Endothelial cell of umbilical vein (primary cell): Measurements from ENCODE around the gene FMN1. TPM values are rescaled to one million over a fixed set of nuclear protein-coding genes. Genes with fewer than 3 reads are reported as not detected.

Source experiments
- BruUV-seq: library from RNA; stranded (reverse); fragments of 400-500 nt; replicated peaks from 2 replicates; lab custom pipeline; 2021; lab: Mats Ljungman, UMichigan
- CTCF ChIA-PET: fragments of 300-600, 350-600 bp; sonication (Branson Sonifier 250); formaldehyde crosslinking; loops from one replicate; lab custom pipeline; 2021; ENCODE audit warnings: antibody characterized with exemption, inconsistent platforms; lab: Charles Lee
- POLR2A ChIA-PET: fragments of 300-600, 350-600 bp; sonication (Branson Sonifier 250); formaldehyde crosslinking; loops from one replicate; lab custom pipeline; 2021; ENCODE audit warnings: antibody characterized with exemption, inconsistent platforms; lab: Charles Lee
- DNase-seq: peaks from one replicate; pipeline ENCODE4 v3.0.0-alpha.2; 2011; ENCODE audit warnings: low read depth, low spot score
- FAIRE-seq: peaks from 2 replicates; lab custom pipeline; 2011; peaks lifted over from hg19 to GRCh38; lab: Jason Lieb, UNC
- H2AFZ ChIP-seq: 2 replicates; pipeline ENCODE4 v1.6.0; 2012; ENCODE audit warnings: low read depth, low read length, control low read depth, inconsistent platforms
- H3K27ac ChIP-seq: 2 replicates; pipeline ENCODE4 v1.5.1; 2011; ENCODE audit warnings: low read depth, mild to moderate bottlenecking, control low read depth, low read length, moderate library complexity; ENCODE audit not compliant: insufficient read depth
- H3K27me3 ChIP-seq, 2 experiments: 2 replicates each; pipeline versions ENCODE4 v1.6.0 to v1.6.1; 2011; ENCODE audit warnings: low read length in 2 of 2, mixed read lengths in 1 of 2; ENCODE audit not compliant: control insufficient read depth in 2 of 2, insufficient read depth in 2 of 2
- H3K36me3 ChIP-seq, 2 experiments: 2 replicates in 1 of 2; 3 replicates in 1 of 2; pipeline ENCODE4 v1.5.1; 2011; ENCODE audit warnings: low read length in 2 of 2, mild to moderate bottlenecking in 1 of 2, moderate library complexity in 1 of 2; ENCODE audit not compliant: control insufficient read depth in 2 of 2, insufficient read depth in 2 of 2; ENCODE audit errors: extremely low read depth in 1 of 2
- H3K4me1 ChIP-seq: 3 replicates; pipeline ENCODE4 v1.5.1; 2011; ENCODE audit warnings: mild to moderate bottlenecking, low read length; ENCODE audit not compliant: control insufficient read depth, insufficient read depth; ENCODE audit errors: extremely low read depth
- H3K4me2 ChIP-seq: 2 replicates; pipeline ENCODE4 v1.6.1; 2011; ENCODE audit warnings: low read length, control low read depth, mixed read lengths; ENCODE audit not compliant: insufficient read depth
- H3K4me3 ChIP-seq, 3 experiments: fragments of 200-600 bp in 1 of 3; sonication (generic), shearing (Covaris generic) in 1 of 3; replicated peaks in 1 of 3; 2 replicates each; pipeline ENCODE4 v1.5.1; 2011 to 2016; ENCODE audit warnings: control low read depth in 3 of 3, low read length in 3 of 3, mild to moderate bottlenecking in 2 of 3, inconsistent platforms in 1 of 3, low read depth in 1 of 3, moderate library complexity in 1 of 3; ENCODE audit not compliant: insufficient read depth in 1 of 3
- H3K79me2 ChIP-seq: 2 replicates; pipeline ENCODE4 v1.6.0; 2012; ENCODE audit warnings: low read length, inconsistent platforms; ENCODE audit not compliant: control insufficient read depth, insufficient read depth
- H3K9ac ChIP-seq: replicated peaks from 2 replicates; pipeline ENCODE3; 2011; ENCODE audit warnings: low read length, control low read depth; ENCODE audit not compliant: insufficient read depth; ENCODE audit errors: extremely low read depth
- H3K9me1 ChIP-seq: replicated peaks from 3 replicates; pipeline ENCODE4 v1.6.0; 2011; ENCODE audit warnings: mild to moderate bottlenecking, low read length; ENCODE audit not compliant: control insufficient read depth, insufficient read depth; ENCODE audit errors: extremely low read depth
- H3K9me3 ChIP-seq: replicated peaks from 2 replicates; pipeline ENCODE4 v1.5.1; 2012; ENCODE audit warnings: low read length, inconsistent platforms; ENCODE audit not compliant: control insufficient read depth, insufficient read depth
- H4K20me1 ChIP-seq: replicated peaks from 2 replicates; pipeline ENCODE3; 2011; ENCODE audit warnings: mild to moderate bottlenecking, low read length; ENCODE audit not compliant: control insufficient read depth, insufficient read depth; ENCODE audit errors: extremely low read depth
- CTCF ChIP-seq, 2 donors: IDR thresholded peaks; 1 replicate in 1 of 2; 2 replicates in 1 of 2; pipeline ENCODE4 v1.5.1; 2011; ENCODE audit warnings: low read length in 2 of 2, mild to moderate bottlenecking in 2 of 2, moderate library complexity in 2 of 2, control low read depth in 1 of 2, inconsistent platforms in 1 of 2, low read depth in 1 of 2; ENCODE audit not compliant: insufficient read depth in 1 of 2; ENCODE audit errors: extremely low read depth in 1 of 2
- EZH2 ChIP-seq: IDR thresholded peaks from 2 replicates; pipeline ENCODE4 v1.6.1; 2012; ENCODE audit warnings: borderline replicate concordance, low read depth, mild to moderate bottlenecking, moderate library complexity, low read length, inconsistent platforms; ENCODE audit not compliant: severe bottlenecking
- FOS ChIP-seq: IDR thresholded peaks from 2 replicates; pipeline ENCODE4 v1.6.1; 2011; ENCODE audit warnings: mild to moderate bottlenecking, low read length, moderate library complexity, borderline replicate concordance; ENCODE audit not compliant: insufficient read depth
- GATA2 ChIP-seq: IDR thresholded peaks from 2 replicates; pipeline ENCODE4 v1.7.0; 2011; ENCODE audit warnings: low read depth, mild to moderate bottlenecking, moderate library complexity, mixed read lengths, low read length; ENCODE audit not compliant: insufficient read length, insufficient read depth
- JUN ChIP-seq: IDR thresholded peaks from 2 replicates; pipeline ENCODE4 v1.6.1; 2011; ENCODE audit warnings: borderline replicate concordance, low read depth; ENCODE audit not compliant: insufficient read length, insufficient read depth
- MAX ChIP-seq: IDR thresholded peaks from 2 replicates; pipeline ENCODE4 v1.6.1; 2011; ENCODE audit not compliant: insufficient read depth, insufficient read length
- MYC ChIP-seq: IDR thresholded peaks from one replicate; pipeline ENCODE4 v1.6.1; 2011; ENCODE audit warnings: mild to moderate bottlenecking, low read depth, low read length
- POLR2A ChIP-seq: IDR thresholded peaks from 2 replicates; pipeline ENCODE4 v1.6.1; 2012; ENCODE audit warnings: low read depth, mild to moderate bottlenecking, control low read depth, low read length
- POLR2AphosphoS5 ChIP-seq: IDR thresholded peaks from 2 replicates; pipeline ENCODE4 v1.6.1; 2012; ENCODE audit warnings: low read depth, mild to moderate bottlenecking, control low read depth, low read length, moderate library complexity; ENCODE audit not compliant: insufficient read depth
- dilution Hi-C: fragments of 300-500 bp; cut with MboI; formaldehyde crosslinking; loops from one replicate; pipeline ENCODE4 v1.15.0; 2019; ENCODE audit warnings: low sequenced_read_pairs; ENCODE audit not compliant: extremely low pct_ligation_motif_present
- intact Hi-C: fragments of 100-400 bp; cut with micrococcal nuclease; formaldehyde crosslinking; loops from one replicate; pipeline ENCODE4 v1.10.0; 2022
- polyA plus RNA-seq, 4 experiments: library from polyadenylated mRNA; depleted of rRNA in 3 of 4; stranded (reverse) in 3 of 4; unstranded in 1 of 4; fragments of >200 nt; gene quantifications; 2 replicates each; pipeline versions ENCODE4 v1.2.1 to v1.2.3, GENCODE V29; 2011 to 2012; ENCODE audit warnings: missing spikeins in 1 of 4
- total RNA-seq: library from RNA; stranded (reverse); gene quantifications from 2 replicates; pipeline ENCODE4 v1.2.3, GENCODE V29; 2021

Gene FMN1
- total and polyA plus RNA-seq, 2 donors (not counting 3 experiments of a cell fraction or from before 2014, with no cell fraction given): 0.01 to 0.29 TPM

GRCh38 chr15:32946210-32946609 lies 248.3 kb downstream of the FMN1 start:
- dilution Hi-C loops (no loop called here), intact Hi-C loops (no loop called here)
- POLR2A ChIA-PET: no interaction called here
- no peak overlapping the region for H3K27ac ChIP-seq
- no peaks in the 10 kb centered on the region for H3K9me3 ChIP-seq
- FAIRE-seq (no peak), DNase-seq (no peak)
- TF ChIP-seq CTCF (IDR thresholded peaks at IDR 0.05; ENCODE audit: extremely low read depth in 1 of 2, insufficient read depth in 1 of 2, low read depth in 1 of 2, low read length in 2 of 2) (no peak), EZH2 (no peak), MYC (no peak), GATA2 (no peak), POLR2AphosphoS5 (no peak), JUN (no peak), POLR2A (no peak), MAX (no peak), FOS (no peak)
- BruUV-seq: no TSS peak
- CTCF ChIA-PET: interaction anchor here (1.3 to 3.2 kb wide), 3 partner anchors 10 to 283 kb away, joined by 7 to 31 read pairs (median 8); no protein-coding TSS in a partner anchor
- H3K9ac ChIP-seq: no peak overlapping the region
- no peaks in the 10 kb centered on the region for H3K9me1 ChIP-seq
- no peaks in the 10 kb centered on the region for H4K20me1 ChIP-seq
- no peak overlapping the region for H3K4me3 ChIP-seq
- no peaks in the 10 kb centered on the region for H3K36me3 ChIP-seq
- no peaks in the 10 kb centered on the region for H3K27me3 ChIP-seq
- no peaks in the 10 kb centered on the region for H3K4me1 ChIP-seq
- H3K79me2 ChIP-seq: no peaks in the 10 kb centered on the region
- H3K4me2 ChIP-seq: no peak overlapping the region
- no peak overlapping the region for H2AFZ ChIP-seq
